NCI-H460 (cell line): ENCODE measurements around the gene SRD5A2. TPM values are rescaled to one million over a fixed set of nuclear protein-coding genes. Genes with fewer than 3 reads are reported as not detected.

Experiments
- DNase-seq: peaks from one replicate; pipeline ENCODE4 v3.0.0-alpha.2; 2016; ENCODE audit warnings: low read depth; ENCODE audit errors: extremely low read depth
- total RNA-seq: library from RNA; depleted of rRNA; stranded (reverse); fragments of >200 nt; shearing (Covaris generic); gene quantifications from 2 replicates; pipeline ENCODE4 v1.2.3, GENCODE V29; 2014; rRNA removed

SRD5A2 gene
- total RNA-seq, 1 experiment from 2014 or later: 0.05 TPM

DNA sequence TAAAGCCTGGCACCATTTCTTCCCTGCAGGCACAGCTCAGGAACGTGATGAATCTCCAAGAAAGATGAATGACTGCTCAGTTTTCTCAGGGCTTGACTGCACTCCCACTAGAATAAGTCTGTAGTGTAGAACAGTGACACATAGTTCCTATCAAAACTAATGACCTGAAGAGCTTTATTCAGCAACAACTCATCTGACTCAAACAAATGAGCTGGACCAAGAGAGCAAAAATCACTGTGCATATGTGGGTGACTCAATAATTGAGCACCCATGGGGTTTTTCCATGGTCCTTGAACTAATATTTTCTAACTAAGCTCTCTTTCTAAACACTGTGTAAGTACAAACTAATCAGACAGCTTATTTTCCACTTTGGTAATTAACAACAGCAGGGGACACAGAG is 105.0 kb downstream of the SRD5A2 start:
- DNase-seq: no peak

DNA sequence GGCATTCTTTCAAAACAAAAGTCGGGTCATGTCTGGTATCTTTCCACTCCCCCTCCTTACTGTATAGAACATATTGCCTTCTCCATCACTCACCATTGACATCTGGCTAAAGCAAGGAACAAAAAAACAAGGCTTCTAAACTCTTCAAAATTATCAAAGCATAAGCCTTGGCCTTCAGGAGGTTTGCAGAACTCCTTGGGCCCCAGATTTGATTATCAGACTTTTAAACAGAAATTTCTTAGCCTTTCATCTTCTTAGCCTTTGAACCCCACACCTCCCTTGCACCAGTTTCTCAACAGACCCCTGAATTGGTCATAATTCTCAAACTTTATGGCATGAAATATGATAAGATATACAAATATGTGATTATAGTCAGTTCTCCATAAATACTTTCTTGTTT is 106.4 kb downstream of the SRD5A2 start:
- DNase-seq: no peak

Other genes with a start within 250 kb of the SRD5A2 start
- gene XDH, start 166.2 kb downstream of the SRD5A2 start, total RNA-seq: 0.47 TPM in 1 of 2 replicates, not detected in the other